IMR-90 (cell line): ENCODE data around the gene LPIN1. TPM values are rescaled to one million over a fixed set of nuclear protein-coding genes. Genes with fewer than 3 reads are reported as not detected.

Source experiments
- ATAC-seq: fragments of 200-7000 bp; cut with Tn5 transposase; 2 replicates; pipeline ENCODE4 v1.9.1; 2020; ENCODE audit warnings: low read depth, mild to moderate bottlenecking, moderate library complexity
- BruUV-seq: library from RNA; stranded (reverse); fragments of 400-500 nt; replicated peaks from 2 replicates; lab custom pipeline; 2021; lab: Mats Ljungman, UMichigan
- CTCF ChIA-PET: fragments of 300-600 bp; formaldehyde crosslinking; extraction: SDS; loops from one replicate; lab custom pipeline; 2021; ENCODE audit warnings: antibody characterized with exemption; lab: Yijun Ruan, JAX
- POLR2A ChIA-PET: fragments of 300-600 bp; sonication (Branson Sonifier 250); formaldehyde crosslinking; loops from one replicate; lab custom pipeline; 2022; ENCODE audit warnings: antibody characterized with exemption; ENCODE audit not compliant: unreplicated experiment; lab: Charles Lee
- DNase-seq: peaks from one replicate; pipeline ENCODE4 v3.0.0; 2013
- H2AFZ ChIP-seq: replicated peaks from 2 replicates; pipeline ENCODE3; 2013; ENCODE audit warnings: low read length, mild to moderate bottlenecking; ENCODE audit not compliant: poor library complexity
- H2AK5ac ChIP-seq: 2 replicates; pipeline ENCODE4 v1.6.1; 2013; ENCODE audit warnings: low read depth, low read length, inconsistent platforms
- H2AK9ac ChIP-seq: replicated peaks from 2 replicates; pipeline ENCODE3; 2013; ENCODE audit warnings: mild to moderate bottlenecking, low read depth, low read length, moderate library complexity; ENCODE audit not compliant: poor library complexity
- H2BK120ac ChIP-seq: 2 replicates; pipeline ENCODE4 v1.6.1; 2013; ENCODE audit warnings: low read depth, low read length, inconsistent platforms
- H2BK15ac ChIP-seq: 3 replicates; pipeline ENCODE4 v1.6.1; 2013; ENCODE audit warnings: low read depth, low read length, inconsistent platforms
- H2BK20ac ChIP-seq: 2 replicates; pipeline ENCODE4 v1.6.1; 2013; ENCODE audit warnings: low read depth, mild to moderate bottlenecking, inconsistent platforms, low read length, moderate library complexity
- H2BK5ac ChIP-seq: 2 replicates; pipeline ENCODE4 v1.6.1; 2013; ENCODE audit warnings: mild to moderate bottlenecking, low read depth, low read length, inconsistent platforms; ENCODE audit not compliant: poor library complexity, severe bottlenecking
- H3K14ac ChIP-seq: replicated peaks from 2 replicates; pipeline ENCODE4 v1.6.1; 2013; ENCODE audit warnings: low read depth, low read length, inconsistent platforms
- H3K18ac ChIP-seq: 2 replicates; pipeline ENCODE4 v1.6.1; 2013; ENCODE audit warnings: low read depth, low read length, control low read depth
- H3K23ac ChIP-seq: 2 replicates; pipeline ENCODE4 v1.6.1; 2013; ENCODE audit warnings: low read depth, low read length, inconsistent platforms
- H3K27ac ChIP-seq: 2 replicates; pipeline ENCODE4 v1.5.1; 2013; ENCODE audit warnings: mild to moderate bottlenecking, control low read depth, low read length; ENCODE audit not compliant: insufficient read depth
- H3K27me3 ChIP-seq: 2 replicates; pipeline ENCODE4 v1.6.1; 2013; ENCODE audit warnings: low read length; ENCODE audit not compliant: control insufficient read depth, insufficient read depth
- H3K36me3 ChIP-seq: 2 replicates; pipeline ENCODE4 v1.6.1; 2013; ENCODE audit warnings: low read length, mixed read lengths; ENCODE audit not compliant: control insufficient read depth, insufficient read depth
- H3K4ac ChIP-seq: 2 replicates; pipeline ENCODE4 v1.6.1; 2013; ENCODE audit warnings: low read depth, low read length, inconsistent platforms
- H3K4me1 ChIP-seq: 2 replicates; pipeline ENCODE4 v1.6.1; 2013; ENCODE audit warnings: low read length, mixed read lengths; ENCODE audit not compliant: control insufficient read depth, insufficient read depth
- H3K4me2 ChIP-seq: 2 replicates; pipeline ENCODE4 v1.6.1; 2013; ENCODE audit warnings: low read depth, mild to moderate bottlenecking, control low read depth, low read length, moderate library complexity
- H3K4me3 ChIP-seq: 2 replicates; pipeline ENCODE4 v1.5.1; 2013; ENCODE audit warnings: low read depth, mild to moderate bottlenecking, control low read depth, low read length, moderate library complexity; ENCODE audit not compliant: insufficient read depth
- H3K56ac ChIP-seq: 2 replicates; pipeline ENCODE4 v1.6.1; 2013; ENCODE audit warnings: low read length, inconsistent platforms; ENCODE audit not compliant: insufficient read depth; ENCODE audit errors: extremely low read depth
- H3K79me1 ChIP-seq, 2 experiments: 2 replicates each; pipeline ENCODE4 v1.6.1; 2013; ENCODE audit warnings: low read length in 2 of 2, inconsistent platforms in 1 of 2, low read depth in 1 of 2
- H3K9ac ChIP-seq: 2 replicates; pipeline ENCODE4 v1.6.1; 2013; ENCODE audit warnings: low read depth, low read length, control low read depth
- H3K9me1 ChIP-seq: 2 replicates; pipeline ENCODE4 v1.6.1; 2013; ENCODE audit warnings: low read length, inconsistent platforms; ENCODE audit not compliant: insufficient read depth
- H3K9me3 ChIP-seq: 2 replicates; pipeline ENCODE4 v1.6.1; 2013; ENCODE audit warnings: low read length; ENCODE audit not compliant: control insufficient read depth, insufficient read depth
- H4K20me1 ChIP-seq: 2 replicates; pipeline ENCODE4 v1.6.1; 2013; ENCODE audit warnings: low read length, inconsistent platforms; ENCODE audit not compliant: insufficient read depth
- H4K5ac ChIP-seq: 2 replicates; pipeline ENCODE4 v1.6.1; 2013; ENCODE audit warnings: mild to moderate bottlenecking, low read depth, low read length, control low read depth
- H4K8ac ChIP-seq, 2 experiments: 2 replicates each; pipeline ENCODE4 v1.6.1; 2013; ENCODE audit warnings: low read depth in 2 of 2, low read length in 2 of 2, control low read depth in 1 of 2, inconsistent platforms in 1 of 2
- H4K91ac ChIP-seq: 2 replicates; pipeline ENCODE4 v1.6.1; 2013; ENCODE audit warnings: low read depth, low read length, inconsistent platforms; ENCODE audit not compliant: insufficient read depth
- MAFK ChIP-seq: IDR thresholded peaks from 2 replicates; pipeline ENCODE4 v1.6.1; 2012; ENCODE audit warnings: low read depth, low read length, improper control_type of control experiment
- RAD21 ChIP-seq: IDR thresholded peaks from 2 replicates; pipeline ENCODE4 v1.6.1; 2012; ENCODE audit warnings: low read length, improper control_type of control experiment
- RCOR1 ChIP-seq: IDR thresholded peaks from 2 replicates; pipeline ENCODE4 v1.6.1; 2012; ENCODE audit warnings: mild to moderate bottlenecking, low read length, improper control_type of control experiment; ENCODE audit not compliant: insufficient replicate concordance
- RFX5 ChIP-seq: IDR thresholded peaks from 2 replicates; pipeline ENCODE4 v1.8.0; 2012; ENCODE audit warnings: low read depth, mild to moderate bottlenecking, low read length, moderate library complexity
- SMC3 ChIP-seq: fragments of 150-350 bp; IDR thresholded peaks from 2 replicates; pipeline ENCODE4 v1.6.1; 2016; ENCODE audit warnings: low read depth, mild to moderate bottlenecking, antibody characterized with exemption, low read length, moderate library complexity
- WGBS, 2 experiments: methylation state at CpG; one replicate each; pipeline versions ENCODE4 v1.1.5 to v1.1.7; 2013; ENCODE audit warnings: missing lambda C conversion rate in 2 of 2; ENCODE audit not compliant: insufficient read length in 1 of 2; ENCODE audit errors: extremely low coverage in 2 of 2; 5-methylcytosine and 5-hydroxymethylcytosine counted together
- dilution Hi-C: fragments of 300-500 bp; cut with HindIII; formaldehyde crosslinking; loops from one replicate; pipeline ENCODE4 v1.14.3; 2018; ENCODE audit warnings: low sequenced_read_pairs; ENCODE audit not compliant: unreplicated experiment
- in situ Hi-C: fragments of 300-500 bp; cut with MboI; formaldehyde crosslinking; loops from 3 replicates; pipeline ENCODE4 v1.14.3; 2019; ENCODE audit warnings: low sequenced_read_pairs, inconsistent platforms, mixed read lengths
- intact Hi-C: fragments of 100-400 bp; cut with micrococcal nuclease; formaldehyde crosslinking; loops from 2 replicates; pipeline ENCODE4 v1.10.0; 2022
- polyA plus RNA-seq, 3 experiments: library from polyadenylated mRNA; depleted of rRNA; stranded (reverse); fragments of >200 nt; gene quantifications; 2 replicates each; pipeline ENCODE4 v1.2.3, GENCODE V29; 2012; ENCODE audit warnings: low replicate concordance in 1 of 3
- total RNA-seq: library from RNA; depleted of rRNA; stranded (reverse); fragments of >200 nt; gene quantifications from 2 replicates; pipeline ENCODE4 v1.2.3, GENCODE V29; 2012
- TF ChIP-seq, protein P1 (sequence below): fragments of 150-350 bp; IDR thresholded peaks from 2 replicates; pipeline ENCODE4 v1.6.1; 2016; ENCODE audit warnings: low read depth, mild to moderate bottlenecking, low read length, moderate library complexity, borderline replicate concordance
- TF ChIP-seq, protein P2 (sequence below): conservative IDR thresholded peaks from 2 replicates; pipeline ENCODE4 v1.5.1; 2012; ENCODE audit warnings: mild to moderate bottlenecking, low read depth, low read length, improper control_type of control experiment

The LPIN1 gene
- total and polyA plus RNA-seq, 2 of the 4 experiments (the other 2 are of a cell fraction), result 21.3 to 25.1 TPM

DNA sequence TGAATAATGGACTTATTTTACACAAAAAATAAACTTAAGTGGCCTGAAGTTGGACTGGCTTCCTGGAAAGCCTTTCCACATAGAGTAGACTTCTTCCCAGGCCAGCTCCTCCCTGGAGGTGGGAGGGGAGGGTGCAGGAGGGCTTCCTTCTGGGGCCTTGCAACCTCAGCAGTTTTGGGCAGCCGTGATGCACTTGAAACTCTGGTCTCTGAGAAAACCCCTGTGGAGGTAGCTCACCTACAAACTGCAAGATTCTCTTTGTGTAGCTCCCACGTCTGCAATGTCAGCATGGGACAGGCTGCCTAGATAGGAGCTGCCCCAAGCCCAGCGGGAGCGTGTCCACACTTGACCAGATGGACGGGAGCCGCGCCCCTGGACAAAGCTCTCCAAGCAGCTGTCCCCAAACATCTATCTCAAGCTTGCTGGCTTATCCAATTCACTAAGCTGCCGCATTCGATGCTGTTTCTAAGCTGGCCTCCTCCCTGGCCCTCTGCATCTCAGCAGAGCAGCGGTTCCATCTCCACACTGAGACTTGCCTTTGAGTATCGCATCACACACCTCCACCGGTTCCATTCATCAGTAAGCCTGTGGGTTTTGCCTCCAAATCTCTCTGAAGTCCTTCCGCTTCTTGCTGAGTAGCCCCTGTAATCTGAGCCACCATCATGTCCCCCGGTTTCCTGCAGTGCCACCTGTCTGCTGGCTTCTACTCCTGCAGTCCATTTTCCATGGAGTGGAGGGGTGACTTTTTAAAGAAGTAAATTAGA, 1.6 kb upstream of the LPIN1 start:
- Histone ChIP-seq H3K9me1 (peaks cover 10% of the 10 kb centered on the region; the same call in 1 of the 2 replicates), H3K4me2 (peak overlapping the region; percentile 79), H3K9ac (peak overlapping the region; percentile 72), H3K9me3 (no peaks in the 10 kb centered on the region), H2AK9ac (peak overlapping the region; percentile 83), H3K56ac (peak overlapping the region; percentile 62; the same call in 1 of the 2 replicates), H3K4me3 (no peak overlapping the region), H2AK5ac (peak overlapping the region; percentile 27; the same call in 1 of the 2 replicates), H4K8ac (peak overlapping the region; percentile 19 to 93; a peak in 3 of 4 replicates), H2AFZ (peak overlapping the region; percentile 91), H3K23ac (peak overlapping the region; percentile 52), H3K79me1 (peaks cover 11 to 33% of the 10 kb centered on the region in 2 experiments), H2BK120ac (peak overlapping the region; percentile 90), H2BK5ac (peak overlapping the region; percentile 84), H3K27ac (peak overlapping the region; percentile 88; the same call in 1 of the 2 replicates), H2BK15ac (peak overlapping the region; percentile 41; the same call in 1 of the 3 replicates), H3K36me3 (no peaks in the 10 kb centered on the region), H3K14ac (peak overlapping the region; percentile 51; the same call in 1 of the 2 replicates), H4K20me1 (peaks cover 4% of the 10 kb centered on the region; the same call in 1 of the 2 replicates), H3K4ac (peak overlapping the region; percentile 77), H4K91ac (peak overlapping the region; percentile 68), H3K18ac (peak overlapping the region; percentile 57; the same call in 1 of the 2 replicates), H3K27me3 (no peaks in the 10 kb centered on the region), H2BK20ac (peak overlapping the region; percentile 69), H4K5ac (peak overlapping the region; percentile 68; the same call in 1 of the 2 replicates), H3K4me1 (peaks cover 13% of the 10 kb centered on the region)
- WGBS, 2 experiments, result 81% methylated on average over 10 of the region's 14 CpGs; no CpG with 5 or more reads in 1 of the 2 experiments
- dilution Hi-C loops (no loop called here), intact Hi-C loops (loop anchor here (2.0 to 5.0 kb wide), 2 partner anchors 56 to 823 kb away; no protein-coding TSS in a partner anchor), in situ Hi-C loops (loop anchor here (5.0 kb wide), 1 partner anchor 48 kb away; no protein-coding TSS in a partner anchor)
- POLR2A ChIA-PET, result no interaction called here
- ATAC-seq (peak; percentile 9), DNase-seq (peak; percentile 59)
- no peak for TF ChIP-seq RCOR1
- TF ChIP-seq, protein P1, sequence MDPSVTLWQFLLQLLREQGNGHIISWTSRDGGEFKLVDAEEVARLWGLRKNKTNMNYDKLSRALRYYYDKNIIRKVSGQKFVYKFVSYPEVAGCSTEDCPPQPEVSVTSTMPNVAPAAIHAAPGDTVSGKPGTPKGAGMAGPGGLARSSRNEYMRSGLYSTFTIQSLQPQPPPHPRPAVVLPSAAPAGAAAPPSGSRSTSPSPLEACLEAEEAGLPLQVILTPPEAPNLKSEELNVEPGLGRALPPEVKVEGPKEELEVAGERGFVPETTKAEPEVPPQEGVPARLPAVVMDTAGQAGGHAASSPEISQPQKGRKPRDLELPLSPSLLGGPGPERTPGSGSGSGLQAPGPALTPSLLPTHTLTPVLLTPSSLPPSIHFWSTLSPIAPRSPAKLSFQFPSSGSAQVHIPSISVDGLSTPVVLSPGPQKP, result no peak
- TF ChIP-seq, protein P2, sequence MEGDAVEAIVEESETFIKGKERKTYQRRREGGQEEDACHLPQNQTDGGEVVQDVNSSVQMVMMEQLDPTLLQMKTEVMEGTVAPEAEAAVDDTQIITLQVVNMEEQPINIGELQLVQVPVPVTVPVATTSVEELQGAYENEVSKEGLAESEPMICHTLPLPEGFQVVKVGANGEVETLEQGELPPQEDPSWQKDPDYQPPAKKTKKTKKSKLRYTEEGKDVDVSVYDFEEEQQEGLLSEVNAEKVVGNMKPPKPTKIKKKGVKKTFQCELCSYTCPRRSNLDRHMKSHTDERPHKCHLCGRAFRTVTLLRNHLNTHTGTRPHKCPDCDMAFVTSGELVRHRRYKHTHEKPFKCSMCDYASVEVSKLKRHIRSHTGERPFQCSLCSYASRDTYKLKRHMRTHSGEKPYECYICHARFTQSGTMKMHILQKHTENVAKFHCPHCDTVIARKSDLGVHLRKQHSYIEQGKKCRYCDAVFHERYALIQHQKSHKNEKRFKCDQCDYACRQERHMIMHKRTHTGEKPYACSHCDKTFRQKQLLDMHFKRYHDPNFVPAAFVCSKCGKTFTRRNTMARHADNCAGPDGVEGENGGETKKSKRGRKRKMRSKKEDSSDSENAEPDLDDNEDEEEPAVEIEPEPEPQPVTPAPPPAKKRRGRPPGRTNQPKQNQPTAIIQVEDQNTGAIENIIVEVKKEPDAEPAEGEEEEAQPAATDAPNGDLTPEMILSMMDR, result peak; percentile 41
- peak; percentile 14; the same call in 1 of the 2 replicates for TF ChIP-seq SMC3
- no peak for TF ChIP-seq RAD21
- no peak for TF ChIP-seq RFX5
- TF ChIP-seq MAFK, result peak; percentile 81
- no TSS peak for BruUV-seq
- CTCF ChIA-PET, result interaction anchor here (0.6 to 1.9 kb wide), 8 partner anchors 14 to 82 kb away, joined by 3 to 7 read pairs (median 4); no protein-coding TSS in a partner anchor
